Smooth muscle cell (in vitro differentiated cells): ENCODE measurements around the gene PCDHB1. TPM values are rescaled to one million over a fixed set of nuclear protein-coding genes. Genes with fewer than 3 reads are reported as not detected.
A peak's percentile ranks its signal among the peaks of the same experiment; 100 is the strongest.

Experiments
- DNase-seq: peaks from one replicate; lab custom pipeline; 2025; ENCODE audit not compliant: unreplicated experiment; lab: John Stamatoyannopoulos, UW
- H2AFZ ChIP-seq: fragments of 200-600 bp; sonication (generic); 2 replicates; pipeline ENCODE4 v1.6.0; 2016; ENCODE audit warnings: antibody characterized with exemption, low read depth, mild to moderate bottlenecking
- H3F3A ChIP-seq: fragments of 200-600 bp; sonication (generic); 2 replicates; pipeline ENCODE4 v1.6.0; 2017; ENCODE audit warnings: antibody characterized with exemption, low read depth
- H3K27ac ChIP-seq: fragments of 200-600 bp; sonication (generic); 2 replicates; pipeline ENCODE4 v1.5.1; 2016; ENCODE audit warnings: low read depth, mild to moderate bottlenecking
- H3K27me3 ChIP-seq: fragments of 200-600 bp; sonication (generic); 2 replicates; pipeline ENCODE4 v1.6.1; 2016; ENCODE audit warnings: low read depth, mild to moderate bottlenecking
- H3K36me3 ChIP-seq: fragments of 200-600 bp; sonication (generic); 2 replicates; pipeline ENCODE4 v1.5.1; 2016; ENCODE audit warnings: low read depth
- H3K4me1 ChIP-seq: fragments of 200-600 bp; sonication (generic); 2 replicates; pipeline ENCODE4 v1.5.1; 2016; ENCODE audit warnings: low read depth
- H3K4me2 ChIP-seq: fragments of 200-600 bp; sonication (generic); 2 replicates; pipeline ENCODE4 v1.6.0; 2016; ENCODE audit warnings: mild to moderate bottlenecking
- H3K4me3 ChIP-seq: fragments of 200-600 bp; sonication (generic); 2 replicates; pipeline ENCODE4 v1.5.1; 2016; ENCODE audit warnings: mild to moderate bottlenecking
- H3K79me2 ChIP-seq: fragments of 200-600 bp; sonication (generic); 2 replicates; pipeline ENCODE4 v1.6.0; 2016; ENCODE audit warnings: low read depth, mild to moderate bottlenecking
- H3K9ac ChIP-seq: fragments of 200-600 bp; sonication (generic); 2 replicates; pipeline ENCODE4 v1.6.0; 2016; ENCODE audit warnings: low read depth
- H3K9me3 ChIP-seq: fragments of 200-600 bp; sonication (generic); replicated peaks from 2 replicates; pipeline ENCODE4 v1.5.1; 2016; ENCODE audit warnings: low read depth
- H4K20me1 ChIP-seq: fragments of 200-600 bp; sonication (generic); 2 replicates; pipeline ENCODE4 v1.6.0; 2016; ENCODE audit warnings: low read depth
- WGBS: methylation state at CpG from one replicate; pipeline ENCODE4 v1.1.7; 2016; ENCODE audit warnings: low lambda C conversion rate; 5-methylcytosine and 5-hydroxymethylcytosine counted together
- polyA plus RNA-seq: library from polyadenylated mRNA; unstranded; fragments of >200 nt; fragmentation: Nextera tagmentation; extraction: Ambion mirVana; gene quantifications from 2 replicates; pipeline ENCODE4 v1.2.1, GENCODE V29; 2016
- total RNA-seq: library from RNA; depleted of rRNA; stranded (reverse); fragments of >200 nt; gene quantifications from 2 replicates; pipeline ENCODE4 v1.2.3, GENCODE V29; 2014
- TF ChIP-seq, protein P1 (sequence below): fragments of 200-600 bp; sonication (generic); IDR thresholded peaks from 2 replicates; pipeline ENCODE4 v1.5.1; 2017; ENCODE audit warnings: borderline replicate concordance, mild to moderate bottlenecking, antibody characterized with exemption; ENCODE audit not compliant: insufficient read depth, poor library complexity, severe bottlenecking

The PCDHB1 gene
- total and polyA plus RNA-seq, 2 experiments from 2014 or later = 0.04 TPM; not detected in 1

DNA sequence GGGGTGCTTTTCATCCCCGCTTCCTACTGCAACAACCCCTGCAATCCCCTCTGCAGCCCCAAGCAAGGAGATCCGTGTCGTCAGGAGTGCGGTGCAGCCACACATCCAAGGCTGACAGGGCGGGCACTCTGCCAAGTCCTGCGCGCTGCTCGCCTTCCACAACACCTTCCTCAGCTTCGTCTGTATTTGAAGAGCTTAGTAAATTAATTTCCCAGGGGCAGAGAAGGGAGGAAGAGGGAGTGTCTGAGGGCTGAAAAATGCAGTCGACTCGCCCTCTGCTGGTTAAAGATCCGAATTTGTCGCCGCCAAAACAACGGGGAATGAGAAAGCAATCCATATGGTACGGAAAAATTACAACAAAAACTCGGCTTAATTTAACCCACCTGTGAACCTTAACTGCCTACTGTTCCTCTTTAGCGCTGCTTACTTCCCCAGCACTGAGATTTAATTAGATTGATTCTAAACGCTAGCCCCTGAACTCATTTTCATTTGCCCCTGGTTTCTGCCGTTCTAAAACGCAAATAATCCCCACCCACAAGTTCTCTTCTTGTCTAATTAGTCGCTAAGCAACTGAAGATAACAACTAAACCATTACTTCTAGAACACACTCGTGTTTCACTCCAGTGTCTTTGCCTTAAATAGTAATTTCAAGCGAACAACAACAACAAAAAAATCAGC, 10.9 kb upstream of the PCDHB1 start:
- peak overlapping the region; percentile 79 for H3K4me3 ChIP-seq
- 2% methylated on average over 24 of the region's 24 CpGs for WGBS

DNA sequence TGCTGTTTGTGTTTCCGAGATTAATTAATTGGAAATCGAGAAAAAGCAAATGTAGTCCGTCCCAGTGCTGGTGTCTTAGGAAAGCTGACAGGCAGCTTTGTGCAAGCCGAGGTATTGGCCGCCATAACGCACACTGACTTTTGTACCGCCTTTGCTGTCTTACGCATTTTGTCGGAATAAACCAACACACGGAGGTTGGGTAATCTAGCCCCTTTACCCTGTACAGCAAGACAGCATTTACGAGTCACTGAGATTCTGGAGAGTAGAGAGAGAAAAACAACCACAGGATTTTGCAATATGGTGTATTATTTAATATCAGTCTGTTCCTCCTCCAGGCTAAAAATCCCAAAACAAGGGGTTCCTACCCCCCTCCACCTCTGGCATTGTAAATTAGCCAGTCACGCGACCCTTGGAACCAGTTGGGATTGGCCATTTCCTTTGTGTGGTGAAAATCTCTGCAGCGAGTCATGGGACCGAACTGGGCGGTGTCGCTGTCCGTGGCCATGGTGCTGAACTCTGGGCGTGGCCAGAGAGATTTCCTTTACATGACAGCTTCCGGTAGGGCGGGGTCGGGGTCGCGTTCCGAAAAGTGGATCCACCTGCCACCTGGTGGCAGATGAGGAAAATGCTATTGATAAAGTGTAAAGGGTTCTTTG, 10.3 kb upstream of the PCDHB1 start:
- Histone ChIP-seq H4K20me1 (no peaks in the 10 kb centered on the region), H3F3A (no peaks in the 10 kb centered on the region), H2AFZ (peak overlapping the region; percentile 90), H3K36me3 (no peaks in the 10 kb centered on the region), H3K4me1 (peaks cover 7% of the 10 kb centered on the region), H3K4me3 (peak overlapping the region; percentile 79), H3K27ac (peak overlapping the region; percentile 92), H3K79me2 (no peaks in the 10 kb centered on the region), H3K4me2 (peak overlapping the region; percentile 93), H3K9ac (peak overlapping the region; percentile 89), H3K27me3 (peaks cover 9% of the 10 kb centered on the region), H3K9me3 (no peaks in the 10 kb centered on the region)
- under 1% methylated on average over 25 of the region's 25 CpGs for WGBS
- DNase-seq = peak; percentile 96
- TF ChIP-seq, protein P1, sequence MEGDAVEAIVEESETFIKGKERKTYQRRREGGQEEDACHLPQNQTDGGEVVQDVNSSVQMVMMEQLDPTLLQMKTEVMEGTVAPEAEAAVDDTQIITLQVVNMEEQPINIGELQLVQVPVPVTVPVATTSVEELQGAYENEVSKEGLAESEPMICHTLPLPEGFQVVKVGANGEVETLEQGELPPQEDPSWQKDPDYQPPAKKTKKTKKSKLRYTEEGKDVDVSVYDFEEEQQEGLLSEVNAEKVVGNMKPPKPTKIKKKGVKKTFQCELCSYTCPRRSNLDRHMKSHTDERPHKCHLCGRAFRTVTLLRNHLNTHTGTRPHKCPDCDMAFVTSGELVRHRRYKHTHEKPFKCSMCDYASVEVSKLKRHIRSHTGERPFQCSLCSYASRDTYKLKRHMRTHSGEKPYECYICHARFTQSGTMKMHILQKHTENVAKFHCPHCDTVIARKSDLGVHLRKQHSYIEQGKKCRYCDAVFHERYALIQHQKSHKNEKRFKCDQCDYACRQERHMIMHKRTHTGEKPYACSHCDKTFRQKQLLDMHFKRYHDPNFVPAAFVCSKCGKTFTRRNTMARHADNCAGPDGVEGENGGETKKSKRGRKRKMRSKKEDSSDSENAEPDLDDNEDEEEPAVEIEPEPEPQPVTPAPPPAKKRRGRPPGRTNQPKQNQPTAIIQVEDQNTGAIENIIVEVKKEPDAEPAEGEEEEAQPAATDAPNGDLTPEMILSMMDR = peak; percentile 89

More for the DNA sequence above, 10.9 kb upstream of the PCDHB1 start:
- H3K4me1 ChIP-seq = peaks cover 7% of the 10 kb centered on the region
- H3F3A ChIP-seq = no peaks in the 10 kb centered on the region
- peak overlapping the region; percentile 89 for H3K9ac ChIP-seq
- H3K27me3 ChIP-seq = peaks cover 9% of the 10 kb centered on the region
- no peaks in the 10 kb centered on the region for H3K36me3 ChIP-seq
- H3K27ac ChIP-seq = peak overlapping the region; percentile 92
- peak; percentile 12 for DNase-seq
- H4K20me1 ChIP-seq = no peaks in the 10 kb centered on the region
- TF ChIP-seq, protein P1 = peak; percentile 69
- peak overlapping the region; percentile 90 for H2AFZ ChIP-seq
- no peaks in the 10 kb centered on the region for H3K79me2 ChIP-seq
- peak overlapping the region; percentile 93 for H3K4me2 ChIP-seq
- H3K9me3 ChIP-seq = no peaks in the 10 kb centered on the region

DNA sequence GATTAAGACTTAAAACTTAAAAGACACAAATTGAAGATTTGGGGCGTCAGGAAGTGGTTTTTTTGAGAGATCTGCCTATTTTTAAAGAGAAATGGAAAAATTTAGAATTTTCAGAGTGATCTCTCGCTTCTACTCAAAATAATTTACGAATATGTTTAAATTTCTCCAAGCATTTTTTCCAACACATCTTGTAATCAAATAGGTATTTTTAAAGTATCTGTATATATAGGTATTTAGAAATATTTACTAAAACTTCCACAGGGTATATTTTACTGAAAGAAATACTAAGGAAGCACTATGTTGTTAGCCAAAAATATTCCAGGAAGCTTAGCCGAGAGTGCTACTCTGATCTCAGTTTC, 9.8 kb upstream of the PCDHB1 start:
- Histone ChIP-seq H3K79me2 (no peaks in the 10 kb centered on the region), H4K20me1 (no peaks in the 10 kb centered on the region), H3K4me1 (peaks cover 7% of the 10 kb centered on the region), H2AFZ (no peak overlapping the region), H3K36me3 (no peaks in the 10 kb centered on the region), H3K27ac (no peak overlapping the region), H3K4me2 (no peak overlapping the region), H3K27me3 (peaks cover 9% of the 10 kb centered on the region), H3K4me3 (no peak overlapping the region), H3K9me3 (no peaks in the 10 kb centered on the region), H3K9ac (no peak overlapping the region), H3F3A (no peaks in the 10 kb centered on the region)
- no peak for DNase-seq
- WGBS = 25% methylated on average over 4 of the region's 4 CpGs
- TF ChIP-seq, protein P1 = no peak
